BJ (cell line): ENCODE measurements around the gene ANO2. TPM values are rescaled to one million over a fixed set of nuclear protein-coding genes. Genes with fewer than 3 reads are reported as not detected.

ENCODE experiments used
- CTCF ChIA-PET: fragments of 350-600 bp; formaldehyde crosslinking; extraction: SDS; loops from one replicate; lab custom pipeline; 2021; ENCODE audit warnings: antibody characterized with exemption, inconsistent platforms; lab: Yijun Ruan, JAX
- POLR2A ChIA-PET: fragments of 300-600 bp; sonication (Branson Sonifier 250); formaldehyde crosslinking; extraction: SDS; loops from one replicate; lab custom pipeline; 2021; ENCODE audit warnings: antibody characterized with exemption; lab: Charles Lee
- DNase-seq: peaks from one replicate; pipeline ENCODE4 v3.0.0-alpha.2; 2011; ENCODE audit warnings: low read depth
- H3K27me3 ChIP-seq: 2 replicates; pipeline ENCODE4 v1.6.0; 2011; ENCODE audit warnings: low read length; ENCODE audit not compliant: control insufficient read depth, insufficient read depth
- H3K36me3 ChIP-seq: 2 replicates; pipeline ENCODE4 v1.5.1; 2011; ENCODE audit warnings: low read length; ENCODE audit not compliant: control insufficient read depth, insufficient read depth
- H3K4me3 ChIP-seq: 2 replicates; pipeline ENCODE4 v1.5.1; 2011; ENCODE audit warnings: low read depth, mild to moderate bottlenecking, control low read depth, low read length
- polyA plus RNA-seq: library from polyadenylated mRNA; depleted of rRNA; stranded (reverse); fragments of >200 nt; gene quantifications from 2 replicates; pipeline ENCODE4 v1.2.3, GENCODE V29; 2011
- TF ChIP-seq, protein P1 (sequence below): IDR thresholded peaks from 2 replicates; pipeline ENCODE4 v1.5.1; 2011; ENCODE audit warnings: low read depth, mild to moderate bottlenecking, control low read depth, inconsistent platforms, low read length, moderate library complexity; ENCODE audit not compliant: insufficient read depth

The ANO2 gene
- polyA plus RNA-seq, 1 experiment, result 0.10 TPM

DNA sequence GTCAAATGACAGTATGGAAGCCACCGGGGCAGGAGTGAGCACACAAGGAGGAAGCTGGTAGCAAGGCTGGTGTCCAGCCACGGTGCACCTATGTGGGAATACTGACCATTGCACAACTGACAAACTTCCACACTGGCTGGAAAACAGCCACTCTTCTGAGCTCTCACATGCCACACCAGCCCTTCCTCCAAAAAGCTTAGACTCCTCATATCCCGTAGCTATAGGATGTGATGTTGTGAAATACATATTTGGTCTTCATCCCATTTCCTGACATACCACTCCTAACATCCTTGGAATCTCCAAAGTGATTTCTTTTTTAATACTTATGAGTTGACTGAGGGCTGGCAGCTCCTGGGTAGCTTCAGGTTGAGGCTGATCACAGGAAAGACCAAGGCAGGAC, 409.5 kb downstream of the ANO2 start:
- CTCF ChIA-PET, result interaction anchor here (0.8 to 1.4 kb wide), 3 partner anchors 25 to 203 kb away, joined by 3 read pairs; no protein-coding TSS in a partner anchor
- no peak overlapping the region for H3K4me3 ChIP-seq
- no peaks in the 10 kb centered on the region for H3K36me3 ChIP-seq
- H3K27me3 ChIP-seq, result no peaks in the 10 kb centered on the region
- no peak for DNase-seq
- POLR2A ChIA-PET, result no interaction called here
- TF ChIP-seq, protein P1, sequence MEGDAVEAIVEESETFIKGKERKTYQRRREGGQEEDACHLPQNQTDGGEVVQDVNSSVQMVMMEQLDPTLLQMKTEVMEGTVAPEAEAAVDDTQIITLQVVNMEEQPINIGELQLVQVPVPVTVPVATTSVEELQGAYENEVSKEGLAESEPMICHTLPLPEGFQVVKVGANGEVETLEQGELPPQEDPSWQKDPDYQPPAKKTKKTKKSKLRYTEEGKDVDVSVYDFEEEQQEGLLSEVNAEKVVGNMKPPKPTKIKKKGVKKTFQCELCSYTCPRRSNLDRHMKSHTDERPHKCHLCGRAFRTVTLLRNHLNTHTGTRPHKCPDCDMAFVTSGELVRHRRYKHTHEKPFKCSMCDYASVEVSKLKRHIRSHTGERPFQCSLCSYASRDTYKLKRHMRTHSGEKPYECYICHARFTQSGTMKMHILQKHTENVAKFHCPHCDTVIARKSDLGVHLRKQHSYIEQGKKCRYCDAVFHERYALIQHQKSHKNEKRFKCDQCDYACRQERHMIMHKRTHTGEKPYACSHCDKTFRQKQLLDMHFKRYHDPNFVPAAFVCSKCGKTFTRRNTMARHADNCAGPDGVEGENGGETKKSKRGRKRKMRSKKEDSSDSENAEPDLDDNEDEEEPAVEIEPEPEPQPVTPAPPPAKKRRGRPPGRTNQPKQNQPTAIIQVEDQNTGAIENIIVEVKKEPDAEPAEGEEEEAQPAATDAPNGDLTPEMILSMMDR, result no peak

DNA sequence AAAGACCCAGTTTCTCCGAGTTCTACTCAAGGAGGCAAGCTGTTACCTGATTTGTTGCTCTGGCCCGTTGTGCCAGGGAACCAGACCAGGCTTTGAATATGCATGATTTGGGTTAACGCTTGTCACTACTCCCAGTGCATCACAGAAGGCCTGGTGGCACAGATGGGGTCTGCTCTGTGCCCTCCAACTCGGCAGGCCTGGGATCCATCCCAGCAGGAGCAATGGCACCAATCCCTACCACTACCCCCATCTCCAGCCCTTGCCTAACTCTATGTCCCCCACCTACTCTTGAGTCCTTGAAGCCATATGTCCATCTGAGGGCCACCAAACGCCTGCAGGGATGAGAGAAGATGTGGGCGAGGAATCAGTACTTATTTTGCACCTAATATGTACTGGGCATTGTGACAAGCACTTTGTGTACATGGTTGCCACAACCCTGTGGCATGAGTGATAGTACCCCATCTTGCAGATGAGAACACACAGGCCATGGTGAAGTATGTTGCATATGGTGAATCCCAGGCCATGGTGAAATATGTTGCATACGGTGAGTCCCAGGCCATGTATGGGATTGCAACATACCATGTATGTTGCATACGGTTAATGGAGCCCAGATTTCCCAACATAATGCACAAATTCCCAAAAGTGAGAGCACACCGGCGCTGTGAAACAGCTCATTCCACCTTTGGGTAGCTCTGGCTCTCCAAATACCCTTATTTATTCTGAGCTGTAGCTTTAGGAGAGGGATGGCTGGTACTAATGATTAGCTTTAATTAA, 410.4 kb downstream of the ANO2 start:
- CTCF ChIA-PET, result interaction anchor here (1.2 kb wide), 1 partner anchor 202 kb away, joined by 3 read pairs; no protein-coding TSS in a partner anchor

DNA sequence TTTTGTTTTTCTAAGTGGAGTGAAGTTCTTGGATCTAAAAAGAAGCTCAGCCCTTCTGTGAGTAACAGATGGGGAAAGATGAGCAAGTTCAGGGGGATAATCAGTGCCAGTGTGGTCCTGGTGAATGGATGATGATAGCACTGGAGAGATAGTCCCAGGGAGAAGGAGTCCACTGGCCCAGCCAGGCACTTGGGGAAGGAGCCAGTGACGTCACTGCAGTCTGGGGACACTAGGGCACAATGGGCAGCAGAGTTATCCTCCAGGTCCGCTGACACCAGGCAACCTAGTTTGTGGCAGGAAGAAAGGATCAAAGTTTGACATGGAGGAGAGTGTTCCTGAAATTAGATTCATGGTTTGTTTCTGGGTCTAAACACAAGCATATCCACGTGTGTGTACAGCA, 411.7 kb downstream of the ANO2 start:
- no peaks in the 10 kb centered on the region for H3K27me3 ChIP-seq
- POLR2A ChIA-PET, result no interaction called here

More for the DNA sequence above, 410.4 kb downstream of the ANO2 start:
- Histone ChIP-seq H3K36me3 (no peaks in the 10 kb centered on the region), H3K27me3 (no peaks in the 10 kb centered on the region), H3K4me3 (no peak overlapping the region)
- POLR2A ChIA-PET, result no interaction called here
- TF ChIP-seq, protein P1, result no peak
- no peak for DNase-seq

DNA sequence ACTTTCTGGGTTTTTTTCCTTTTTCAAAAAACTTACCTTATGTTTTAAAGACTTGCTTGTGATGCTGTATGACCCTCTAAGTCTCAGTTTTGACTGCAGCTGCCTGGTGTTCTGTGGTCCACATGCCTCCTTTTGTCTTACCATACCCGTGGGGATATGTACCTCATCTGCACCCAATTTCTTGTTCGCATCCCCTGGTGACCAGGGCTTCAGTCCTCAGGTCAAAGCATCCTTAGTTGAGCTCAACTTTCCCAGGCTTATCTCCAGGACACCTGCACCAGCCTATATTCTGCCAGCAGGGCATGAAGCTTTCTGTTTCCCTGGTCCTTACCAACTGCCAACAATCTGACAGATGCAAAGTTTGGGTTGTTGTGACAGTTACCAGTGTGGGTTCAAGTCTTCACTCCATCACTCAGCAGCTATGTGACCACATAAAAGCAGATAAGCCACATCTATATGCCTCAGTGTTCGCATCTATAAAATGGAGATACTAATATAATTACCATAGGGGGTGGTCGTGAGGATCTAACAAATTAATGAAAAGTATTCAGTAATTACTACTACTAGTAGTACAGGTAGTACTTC, 419.2 kb downstream of the ANO2 start:
- ChIA-PET CTCF (no interaction called here), POLR2A (no interaction called here)
- Histone ChIP-seq H3K27me3 (0 out of 2 replicates have a peak, but pooled peaks cover 1% of the 10 kb centered on the region), H3K4me3 (no peak overlapping the region), H3K36me3 (no peaks in the 10 kb centered on the region)
- no peak for DNase-seq
- TF ChIP-seq, protein P1, result no peak

More for the DNA sequence above, 411.7 kb downstream of the ANO2 start:
- no peak for DNase-seq
- Histone ChIP-seq H3K4me3 (no peak overlapping the region), H3K36me3 (no peaks in the 10 kb centered on the region)
- TF ChIP-seq, protein P1, result no peak
- CTCF ChIA-PET, result no interaction called here

DNA sequence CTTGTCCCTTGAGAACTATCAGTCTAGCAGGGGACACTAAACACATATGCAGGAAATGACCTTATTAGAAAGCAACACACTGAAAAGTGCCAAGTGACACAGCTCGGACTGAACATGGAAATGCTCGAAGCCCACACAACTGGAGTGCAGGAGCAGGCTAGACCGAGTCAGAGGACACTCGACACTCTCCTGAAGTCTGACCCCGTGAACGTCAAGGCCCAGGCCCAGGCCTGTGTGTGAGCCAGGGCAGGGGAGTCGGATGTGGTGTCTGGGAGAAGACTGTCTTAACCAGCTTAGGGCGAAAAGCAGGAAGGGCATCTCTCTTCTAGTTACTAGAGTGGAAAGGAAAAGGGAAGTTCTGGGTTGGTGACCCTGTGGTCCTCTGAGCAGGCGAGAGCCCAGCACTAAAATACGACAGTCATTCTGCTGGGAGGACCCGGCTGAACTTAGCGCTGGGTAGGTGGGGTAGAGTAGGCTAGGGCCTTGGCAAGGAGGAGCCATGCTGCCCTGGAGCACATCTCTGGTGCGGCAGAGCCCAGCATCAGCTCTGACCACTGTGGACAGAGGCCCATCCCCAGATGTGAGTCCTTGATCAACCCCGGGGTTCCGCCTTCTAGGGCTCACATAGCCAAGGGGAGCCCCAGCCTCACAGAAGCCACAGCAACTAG, 420.2 kb downstream of the ANO2 start:
- CTCF ChIA-PET, result interaction anchor here (0.6 to 2.1 kb wide), 3 partner anchors 13 to 41 kb away, joined by 3 to 12 read pairs (median 3); no protein-coding TSS in a partner anchor

More for the DNA sequence above, 420.2 kb downstream of the ANO2 start:
- no peaks in the 10 kb centered on the region for H3K36me3 ChIP-seq
- H3K27me3 ChIP-seq, result 0 out of 2 replicates have a peak, but pooled peaks cover 1% of the 10 kb centered on the region
- no peak overlapping the region for H3K4me3 ChIP-seq
- POLR2A ChIA-PET, result no interaction called here
- TF ChIP-seq, protein P1, result no peak
- DNase-seq, result no peak
